ENCODE measurements around the gene CAND1.

The CAND1 gene

GRCh38 chr12:67268896-67269632 is at the start of gene CAND1:
Gene CAND1, plus strand, starts transcription at chr12:67269358. Its CDS starts 360 bp downstream, at chr12:67269718.
- DNase-seq (ENCODE audit: low read depth, low spot score) = peak; percentile 99

DNA sequence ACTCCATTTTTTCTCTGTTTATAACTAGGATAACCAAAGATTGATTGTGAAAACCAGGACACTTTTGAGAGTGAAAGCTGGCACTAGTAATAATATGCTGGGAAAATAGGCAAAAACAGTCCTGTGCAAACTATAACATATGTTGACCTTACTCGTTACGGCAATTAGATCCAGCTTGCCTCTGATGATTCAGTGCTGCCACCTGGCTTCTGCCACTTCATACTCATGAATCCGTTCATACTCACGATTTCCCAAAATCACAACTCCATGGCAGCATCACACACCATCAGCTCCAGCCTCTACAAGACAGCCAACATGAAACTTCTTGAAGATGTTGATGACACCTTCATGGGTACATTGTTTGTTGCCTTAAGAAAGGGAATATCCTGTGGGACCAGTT is 49.1 kb upstream of the CAND1 start:
- DNase-seq (ENCODE audit: low read depth, low spot score) = peak; percentile 7

DNA sequence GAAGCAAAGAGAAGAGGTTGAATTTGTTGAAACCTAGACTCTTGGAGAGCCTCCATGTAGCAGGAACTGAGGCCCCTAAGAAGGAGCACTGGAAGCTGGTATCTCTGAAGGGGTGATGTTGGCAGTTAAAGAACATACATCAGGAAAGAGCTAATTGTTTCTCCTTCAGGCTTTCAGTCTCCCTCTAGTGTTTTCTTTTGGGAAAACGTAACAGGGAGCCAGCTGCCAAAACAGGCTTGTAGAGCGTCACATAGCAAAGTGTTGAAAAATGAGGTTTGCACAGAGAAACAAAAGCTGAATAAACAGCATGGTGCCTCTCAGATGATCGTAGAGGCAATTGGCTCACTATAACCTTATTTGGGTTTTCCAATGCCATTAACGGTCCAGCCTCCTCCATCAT is 46.9 kb upstream of the CAND1 start:
- DNase-seq (ENCODE audit: low read depth, low spot score) = peak; percentile 64

DNA sequence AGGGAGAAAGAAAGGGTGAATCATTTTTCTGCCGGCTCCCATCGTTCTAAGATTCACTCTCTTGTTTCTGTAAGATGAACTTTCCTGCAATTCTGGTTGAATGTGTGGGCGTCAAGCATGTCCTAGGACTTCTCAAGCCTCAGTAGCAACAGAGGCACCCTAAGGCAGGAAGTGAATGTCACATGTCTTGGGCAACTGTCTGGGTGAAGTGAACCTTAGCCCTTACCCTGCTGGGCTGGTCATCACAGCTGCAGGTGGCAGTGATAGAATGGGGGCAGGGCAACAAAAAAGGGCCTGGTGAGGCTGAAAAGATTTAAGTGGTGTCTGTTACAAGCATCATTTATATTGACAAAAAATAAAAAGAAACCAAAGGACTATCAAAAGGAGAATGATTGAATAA is 45.9 kb upstream of the CAND1 start:
- DNase-seq (ENCODE audit: low read depth, low spot score) = no peak

DNA sequence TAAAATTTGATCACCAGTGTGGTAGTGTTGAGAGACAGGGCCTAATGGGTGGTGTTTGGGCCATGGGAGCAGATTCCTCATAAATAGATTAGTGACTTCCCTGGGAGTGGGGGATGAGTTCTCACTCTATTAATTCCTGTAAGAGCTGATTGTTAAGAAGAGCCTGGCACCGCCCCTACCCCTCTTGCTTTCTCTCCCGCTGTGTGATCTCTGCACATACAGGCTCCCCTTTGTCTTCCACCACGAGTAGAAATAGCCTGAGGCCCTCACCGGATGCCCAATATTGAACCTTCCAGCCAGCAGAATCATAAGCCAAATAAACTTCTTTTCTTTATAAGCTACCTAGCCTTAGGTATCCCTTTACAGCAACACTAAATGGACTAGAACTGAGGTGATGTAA is 31.9 kb upstream of the CAND1 start:
- DNase-seq (ENCODE audit: low read depth, low spot score) = no peak

DNA sequence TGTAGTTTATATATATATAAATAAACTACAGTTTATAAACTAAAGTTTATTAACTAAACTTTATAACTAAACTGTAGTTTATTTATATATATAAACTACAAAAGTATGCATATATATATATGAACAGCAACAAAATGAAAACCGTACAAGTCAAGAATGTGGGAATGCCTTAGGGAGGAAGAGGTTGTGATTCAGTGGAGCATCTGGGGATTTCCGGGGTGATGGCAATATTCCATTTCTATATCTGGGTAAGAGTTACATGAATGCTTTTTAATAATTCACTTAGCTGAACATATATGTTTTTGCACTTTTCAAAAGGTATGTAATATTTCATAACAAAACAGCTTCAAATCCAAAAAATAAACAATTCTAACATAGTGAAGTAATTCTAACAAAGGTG is 30.1 kb upstream of the CAND1 start:
- no peak for DNase-seq (ENCODE audit: low read depth, low spot score)

DNA sequence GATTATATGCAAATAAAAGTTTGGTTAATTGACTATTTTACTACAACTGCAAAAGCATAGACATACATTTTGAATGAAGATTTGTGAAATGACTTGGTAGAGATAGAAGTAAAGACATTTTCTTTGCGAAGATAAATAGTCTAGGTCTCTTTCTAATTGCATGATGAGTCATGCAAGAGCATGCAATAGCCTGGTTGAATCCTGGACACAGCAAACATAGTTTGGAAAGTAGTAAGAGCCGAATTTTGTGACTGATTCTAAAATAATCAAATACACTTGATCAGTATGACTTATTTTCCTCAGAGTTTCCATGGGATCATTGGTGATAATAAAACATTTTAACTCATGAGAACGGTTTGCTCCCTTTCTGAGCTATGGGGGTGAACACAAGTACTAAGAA is 27.7 kb upstream of the CAND1 start:
- DNase-seq (ENCODE audit: low read depth, low spot score) = peak; percentile 9

- DNase-seq (ENCODE audit: low read depth, low spot score) = no peak
Observed at GRCh38 chr12:67243260-67243659, 25.9 kb upstream of the CAND1 start.

GRCh38 chr12:67245571-67245970 is 23.6 kb upstream of the CAND1 start:
- no peak for DNase-seq (ENCODE audit: low read depth, low spot score)

GRCh38 chr12:67251012-67251411 is 18.1 kb upstream of the CAND1 start:
- no peak for DNase-seq (ENCODE audit: low read depth, low spot score)

DNA sequence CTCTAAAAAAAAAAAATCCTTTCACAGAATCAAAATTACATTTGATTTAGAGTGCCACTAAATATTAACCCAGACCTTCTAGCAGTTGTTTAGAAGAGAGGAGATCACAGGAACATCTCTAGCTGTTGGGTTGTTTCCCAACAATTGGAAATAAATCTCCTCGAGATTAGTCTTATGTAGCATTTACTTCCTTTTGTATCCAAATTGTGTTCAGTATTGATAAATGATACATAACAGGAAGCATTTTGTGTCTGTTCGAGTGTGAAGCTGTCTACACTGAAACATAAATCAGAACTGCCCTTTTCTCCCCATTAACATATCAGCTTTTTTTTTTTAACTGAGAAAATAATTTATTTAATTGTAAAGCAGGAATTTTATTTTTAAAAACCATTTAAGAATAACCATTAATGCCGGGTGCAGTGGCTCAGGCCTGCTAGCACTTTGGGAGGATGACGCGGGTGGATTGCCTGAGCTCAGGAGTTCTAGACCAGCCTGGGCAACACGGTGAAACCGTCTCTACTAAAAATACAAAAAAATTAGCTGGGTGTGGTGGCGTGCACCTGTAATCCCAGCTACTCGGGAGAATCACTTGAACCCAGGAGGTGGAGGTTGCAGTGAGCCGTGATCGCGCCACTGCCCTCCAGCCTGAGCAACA is 14.7 kb upstream of the CAND1 start:
- DNase-seq (ENCODE audit: low read depth, low spot score) = no peak

DNA sequence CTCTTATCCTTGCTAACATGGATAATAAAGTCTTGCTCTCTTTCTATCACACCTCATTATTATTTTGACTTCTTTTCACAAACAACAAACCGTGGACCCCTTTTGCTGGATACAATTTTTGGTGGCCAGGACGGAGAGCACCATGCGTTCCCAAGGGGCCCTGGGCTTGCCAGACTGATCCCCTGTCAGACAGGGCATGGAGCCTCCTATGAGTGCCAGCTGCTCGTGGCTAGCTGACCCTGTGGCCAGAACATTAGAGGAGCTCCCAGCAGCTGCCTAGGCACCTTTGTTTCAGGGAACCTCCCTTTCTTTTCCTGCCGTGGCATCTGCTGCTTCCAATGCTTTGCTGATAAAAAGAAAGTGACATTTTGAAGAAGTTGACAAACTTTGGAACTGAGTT is 12.5 kb upstream of the CAND1 start:
- DNase-seq (ENCODE audit: low read depth, low spot score) = no peak

- no peak for DNase-seq (ENCODE audit: low read depth, low spot score)
Observed at GRCh38 chr12:67263471-67263870, 5.7 kb upstream of the CAND1 start.

GRCh38 chr12:67268335-67268895 is 743 bp upstream of the CAND1 start:
- peak; percentile 98 for DNase-seq (ENCODE audit: low read depth, low spot score)

DNA sequence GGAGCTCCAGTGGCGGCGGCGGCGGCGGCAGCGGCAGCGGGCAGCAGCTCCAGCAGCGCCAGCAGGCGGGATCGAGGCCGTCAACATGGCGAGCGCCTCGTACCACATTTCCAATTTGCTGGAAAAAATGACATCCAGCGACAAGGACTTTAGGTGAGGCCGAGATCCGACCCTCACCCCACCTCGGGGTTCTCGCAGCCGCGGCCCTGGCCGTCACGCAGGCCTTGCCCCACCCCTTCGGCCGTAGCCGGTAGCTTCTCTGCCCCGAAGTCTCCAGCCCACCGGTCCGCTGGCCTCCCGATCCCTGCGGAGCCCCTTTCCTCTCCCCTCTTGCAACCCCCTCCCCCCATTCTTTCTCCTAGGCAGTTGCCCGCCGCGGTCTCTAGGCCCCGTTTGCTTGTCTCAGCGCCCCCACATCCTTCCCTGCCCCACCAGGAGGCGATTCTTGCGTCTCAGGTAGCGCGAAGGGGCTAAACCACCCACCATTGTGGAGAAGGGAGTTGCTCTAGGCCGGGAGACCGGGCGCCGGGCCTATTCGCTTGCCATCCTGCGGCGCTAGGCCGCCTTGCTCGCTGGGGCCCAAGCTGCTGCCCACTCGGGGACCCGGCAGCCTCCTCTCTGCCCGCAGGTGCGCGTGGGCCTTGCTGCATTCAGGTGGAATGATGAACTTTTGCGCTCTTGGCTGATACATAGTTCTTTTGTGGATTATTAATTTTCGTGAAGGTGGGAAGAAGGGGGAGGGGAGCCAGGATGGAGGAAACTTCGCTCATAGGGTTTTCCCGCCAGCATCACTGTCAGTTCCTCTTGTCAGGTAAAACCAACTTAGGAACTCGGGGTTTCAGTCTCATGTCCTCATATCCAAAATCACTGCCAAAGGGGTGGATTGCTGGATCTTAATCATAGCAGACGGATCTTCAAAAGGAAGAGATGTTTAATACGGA is 745 bp downstream of the CAND1 start:
- DNase-seq (ENCODE audit: low read depth, low spot score) = peak; percentile 65

DNA sequence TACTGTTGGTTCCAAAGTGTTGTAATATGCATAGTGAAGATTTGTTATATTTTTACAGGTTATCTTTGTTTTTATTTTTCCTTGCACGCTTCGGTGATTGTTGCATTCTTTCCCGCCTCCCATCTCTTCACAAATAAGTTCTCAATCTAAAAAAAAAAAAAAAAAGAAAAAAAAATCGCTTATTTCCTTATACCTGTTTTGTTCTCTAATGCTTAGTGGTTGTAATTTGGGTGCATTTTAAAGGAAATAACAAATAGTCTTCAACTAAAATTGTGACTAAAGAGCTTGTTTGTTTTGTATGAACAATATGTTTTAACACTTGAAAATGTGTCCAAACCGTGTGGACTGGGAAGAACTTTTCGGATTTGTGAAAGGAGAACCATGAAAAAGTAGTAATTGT is 1.5 kb downstream of the CAND1 start:
- DNase-seq (ENCODE audit: low read depth, low spot score) = no peak

DNA sequence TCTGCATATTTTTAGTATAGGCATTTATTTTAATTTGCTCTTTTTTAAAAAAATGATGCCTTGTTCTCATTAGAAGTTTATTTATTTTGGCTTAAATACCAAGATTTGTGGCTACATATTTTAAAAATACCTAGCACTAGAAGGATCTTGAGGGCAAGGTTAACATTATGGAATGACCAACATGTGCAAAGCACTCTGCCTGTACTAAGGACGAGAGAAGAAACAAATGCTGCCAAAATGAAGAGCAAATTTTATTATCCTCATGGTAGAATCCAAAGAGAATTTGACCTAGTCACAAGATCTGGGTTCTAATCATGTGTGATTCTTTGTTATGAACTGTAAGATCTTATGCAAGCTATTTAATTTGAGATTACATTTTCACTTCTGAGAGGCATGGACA is 2.8 kb downstream of the CAND1 start:
- DNase-seq (ENCODE audit: low read depth, low spot score) = no peak

- no peak for DNase-seq (ENCODE audit: low read depth, low spot score)
Observed at GRCh38 chr12:67274186-67274585, 5.0 kb downstream of the CAND1 start.

- DNase-seq (ENCODE audit: low read depth, low spot score) = no peak
Observed at GRCh38 chr12:67275380-67275913, 6.3 kb downstream of the CAND1 start.

- no peak for DNase-seq (ENCODE audit: low read depth, low spot score)
Observed at GRCh38 chr12:67276421-67276820, 7.3 kb downstream of the CAND1 start.

DNA sequence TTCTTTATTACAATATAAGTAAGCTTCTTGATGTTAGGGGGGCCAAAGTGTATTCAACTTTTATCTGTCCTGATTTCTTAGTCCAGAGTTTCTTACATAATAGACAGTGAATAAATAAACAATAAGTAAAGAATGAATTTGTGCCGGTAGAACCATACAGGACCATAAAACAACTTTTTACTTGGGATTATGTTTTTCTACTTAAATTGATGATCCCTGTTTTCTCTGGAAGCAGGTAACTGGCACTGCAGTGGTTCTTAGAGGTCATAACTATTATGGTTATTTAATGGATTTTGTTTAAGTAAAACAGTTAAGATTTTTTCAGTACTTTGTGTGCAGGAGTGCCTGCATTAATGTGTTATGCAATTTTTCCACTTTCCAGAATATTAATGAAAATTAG is 10.5 kb downstream of the CAND1 start:
- DNase-seq (ENCODE audit: low read depth, low spot score) = no peak

GRCh38 chr12:67280088-67280487 is 10.9 kb downstream of the CAND1 start:
- no peak for DNase-seq (ENCODE audit: low read depth, low spot score)
